Endodermal cell (in vitro differentiated cells): ENCODE results near the gene PTPRN2. TPM values are rescaled to one million over a fixed set of nuclear protein-coding genes. Genes with fewer than 3 reads are reported as not detected.

Source experiments
- DNase-seq: peaks from one replicate; pipeline ENCODE4 v3.0.0-alpha.2; 2017
- H3K27ac ChIP-seq: 2 replicates; pipeline ENCODE4 v1.5.1; 2013; ENCODE audit warnings: mild to moderate bottlenecking, low read depth, low read length, moderate library complexity
- H3K27me3 ChIP-seq: 2 replicates; pipeline ENCODE4 v1.6.1; 2013; ENCODE audit warnings: mild to moderate bottlenecking, low read length, moderate library complexity; ENCODE audit not compliant: insufficient read depth, control insufficient read depth, poor library complexity, severe bottlenecking
- H3K36me3 ChIP-seq: 2 replicates; pipeline ENCODE4 v1.7.0; 2013; ENCODE audit warnings: mild to moderate bottlenecking, low read length, moderate library complexity; ENCODE audit not compliant: control insufficient read depth, insufficient read depth
- H3K4me1 ChIP-seq: one replicate; pipeline ENCODE4 v1.7.0; 2013; ENCODE audit warnings: low read length; ENCODE audit not compliant: control insufficient read depth, insufficient read depth
- H3K4me3 ChIP-seq: 2 replicates; pipeline ENCODE4 v1.5.1; 2013; ENCODE audit warnings: mild to moderate bottlenecking, low read length, moderate library complexity
- H3K9ac ChIP-seq: 2 replicates; pipeline ENCODE4 v1.6.1; 2013; ENCODE audit warnings: mild to moderate bottlenecking, low read length, moderate library complexity; ENCODE audit not compliant: poor library complexity, severe bottlenecking; ENCODE audit errors: extremely low read depth
- H3K9me3 ChIP-seq: 2 replicates; pipeline ENCODE4 v1.6.1; 2013; ENCODE audit warnings: mild to moderate bottlenecking, low read length, moderate library complexity; ENCODE audit not compliant: control insufficient read depth
- H3K27ac Mint-ChIP-seq: 2 replicates; pipeline ENCODE4 v1.8.0; 2020; ENCODE audit warnings: mixed read lengths
- H3K27me3 Mint-ChIP-seq: 2 replicates; pipeline ENCODE4 v1.8.0; 2021; ENCODE audit warnings: mild to moderate bottlenecking, mixed read lengths; ENCODE audit not compliant: insufficient read depth
- H3K36me3 Mint-ChIP-seq: 2 replicates; pipeline ENCODE4 v1.8.0; 2020; ENCODE audit warnings: low read depth, mixed read lengths
- H3K4me1 Mint-ChIP-seq: 2 replicates; pipeline ENCODE4 v1.8.0; 2020; ENCODE audit warnings: mixed read lengths
- H3K4me3 Mint-ChIP-seq: 2 replicates; pipeline ENCODE4 v1.8.0; 2020; ENCODE audit warnings: mild to moderate bottlenecking, moderate library complexity, mixed read lengths
- H3K9me3 Mint-ChIP-seq: 2 replicates; pipeline ENCODE4 v1.8.0; 2020; ENCODE audit warnings: mild to moderate bottlenecking, mixed read lengths
- WGBS, 2 experiments: methylation state at CpG; one replicate each; pipeline versions ENCODE4 v1.1.5 to v1.1.7; 2013; ENCODE audit warnings: missing lambda C conversion rate in 2 of 2, mixed read lengths in 1 of 2; ENCODE audit not compliant: insufficient coverage in 1 of 2, insufficient read length in 1 of 2; 5-methylcytosine and 5-hydroxymethylcytosine counted together
- total RNA-seq, 2 donors: library from RNA; stranded (reverse); fragmentation: NEBNext Ultra II Directional in 1 of 2; extraction: Animal tissue kit (Norgen Biotek cat#: 25700) in 1 of 2; gene quantifications; 2 replicates in 1 of 2; 3 replicates in 1 of 2; pipeline ENCODE4 v1.2.1, GENCODE V29; 2021
- TF ChIP-seq, protein P1 (sequence below): fragments of 200-600 bp; sonication (generic); conservative IDR thresholded peaks from 2 replicates; pipeline ENCODE4 v1.5.0; 2021; ENCODE audit warnings: antibody characterized with exemption, mild to moderate bottlenecking

Gene PTPRN2
- total RNA-seq, 2 donors from 2014 or later, result 0.69 to 1.2 TPM

DNA sequence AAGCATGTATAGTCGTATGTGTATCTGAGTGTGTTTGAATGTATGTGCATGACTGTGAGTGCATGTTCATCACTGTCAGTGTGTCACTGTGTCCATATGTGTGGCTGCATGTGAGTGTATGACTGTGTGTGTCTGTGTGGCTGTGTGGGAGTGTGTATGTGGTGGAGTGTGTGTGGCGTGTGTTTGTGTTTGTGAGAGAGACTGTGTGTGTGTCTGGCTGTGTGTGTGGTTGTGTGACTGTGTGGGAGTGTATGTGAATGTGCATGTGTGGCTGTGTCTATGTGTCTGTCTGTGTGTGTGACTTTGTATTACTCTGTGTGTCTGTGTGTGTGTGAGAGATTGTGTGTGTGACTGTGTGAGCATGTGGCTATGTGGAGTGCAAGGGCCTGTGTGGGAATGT lies 748.4 kb downstream of the PTPRN2 start:
- Mint-ChIP-seq H3K4me1 (peaks cover 9% of the 10 kb centered on the region), H3K27ac (no peak overlapping the region), H3K36me3 (no peaks in the 10 kb centered on the region), H3K4me3 (no peak overlapping the region), H3K27me3 (no peaks in the 10 kb centered on the region), H3K9me3 (no peaks in the 10 kb centered on the region)
- H3K36me3 ChIP-seq, result no peaks in the 10 kb centered on the region
- no peaks in the 10 kb centered on the region for H3K4me1 ChIP-seq
- H3K27me3 ChIP-seq, result no peaks in the 10 kb centered on the region
- TF ChIP-seq, protein P1, sequence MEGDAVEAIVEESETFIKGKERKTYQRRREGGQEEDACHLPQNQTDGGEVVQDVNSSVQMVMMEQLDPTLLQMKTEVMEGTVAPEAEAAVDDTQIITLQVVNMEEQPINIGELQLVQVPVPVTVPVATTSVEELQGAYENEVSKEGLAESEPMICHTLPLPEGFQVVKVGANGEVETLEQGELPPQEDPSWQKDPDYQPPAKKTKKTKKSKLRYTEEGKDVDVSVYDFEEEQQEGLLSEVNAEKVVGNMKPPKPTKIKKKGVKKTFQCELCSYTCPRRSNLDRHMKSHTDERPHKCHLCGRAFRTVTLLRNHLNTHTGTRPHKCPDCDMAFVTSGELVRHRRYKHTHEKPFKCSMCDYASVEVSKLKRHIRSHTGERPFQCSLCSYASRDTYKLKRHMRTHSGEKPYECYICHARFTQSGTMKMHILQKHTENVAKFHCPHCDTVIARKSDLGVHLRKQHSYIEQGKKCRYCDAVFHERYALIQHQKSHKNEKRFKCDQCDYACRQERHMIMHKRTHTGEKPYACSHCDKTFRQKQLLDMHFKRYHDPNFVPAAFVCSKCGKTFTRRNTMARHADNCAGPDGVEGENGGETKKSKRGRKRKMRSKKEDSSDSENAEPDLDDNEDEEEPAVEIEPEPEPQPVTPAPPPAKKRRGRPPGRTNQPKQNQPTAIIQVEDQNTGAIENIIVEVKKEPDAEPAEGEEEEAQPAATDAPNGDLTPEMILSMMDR, result no peak
- peak overlapping the region; percentile 48 for H3K4me3 ChIP-seq
- H3K9ac ChIP-seq, result no peak overlapping the region
- H3K9me3 ChIP-seq, result peaks cover 71% of the 10 kb centered on the region
- no peak for DNase-seq
- H3K27ac ChIP-seq, result no peak overlapping the region
- WGBS, 2 experiments, result 85 to 88% methylated on average over 1 to 2 of the region's 2 CpGs

DNA sequence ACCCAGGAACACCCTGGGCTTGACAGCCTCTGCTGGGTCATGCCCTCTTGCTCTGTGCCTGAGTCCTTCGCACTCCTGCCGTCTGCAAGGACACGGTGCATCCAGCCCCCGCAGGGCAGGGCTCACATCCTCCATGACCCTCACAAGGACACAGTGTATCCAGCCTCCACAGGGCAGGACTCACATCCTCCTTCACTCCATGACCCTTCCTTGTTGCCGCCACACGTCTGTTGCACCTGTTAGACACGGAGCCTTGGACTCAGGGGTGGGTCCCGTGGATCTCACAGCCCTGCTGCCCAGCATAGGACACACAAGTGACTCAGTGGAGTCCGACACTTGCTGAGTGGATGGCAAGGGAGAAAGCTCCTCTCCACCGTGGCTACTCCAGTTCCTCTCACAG lies 750.1 kb downstream of the PTPRN2 start:
- H3K4me3 ChIP-seq, result no peak overlapping the region
- no peaks in the 10 kb centered on the region for H3K4me1 ChIP-seq
- H3K9me3 ChIP-seq, result peaks cover 72% of the 10 kb centered on the region
- H3K9ac ChIP-seq, result no peak overlapping the region
- TF ChIP-seq, protein P1, result no peak
- H3K4me3 Mint-ChIP-seq, result no peak overlapping the region
- H3K36me3 Mint-ChIP-seq, result no peaks in the 10 kb centered on the region
- no peaks in the 10 kb centered on the region for H3K36me3 ChIP-seq
- 75 to 97% methylated on average over 5 to 10 of the region's 10 CpGs for WGBS, 2 experiments
- H3K4me1 Mint-ChIP-seq, result peaks cover 2% of the 10 kb centered on the region
- no peak overlapping the region for H3K27ac ChIP-seq
- no peak overlapping the region for H3K27ac Mint-ChIP-seq
- H3K27me3 Mint-ChIP-seq, result no peaks in the 10 kb centered on the region
- H3K9me3 Mint-ChIP-seq, result no peaks in the 10 kb centered on the region
- DNase-seq, result no peak
- no peaks in the 10 kb centered on the region for H3K27me3 ChIP-seq

DNA sequence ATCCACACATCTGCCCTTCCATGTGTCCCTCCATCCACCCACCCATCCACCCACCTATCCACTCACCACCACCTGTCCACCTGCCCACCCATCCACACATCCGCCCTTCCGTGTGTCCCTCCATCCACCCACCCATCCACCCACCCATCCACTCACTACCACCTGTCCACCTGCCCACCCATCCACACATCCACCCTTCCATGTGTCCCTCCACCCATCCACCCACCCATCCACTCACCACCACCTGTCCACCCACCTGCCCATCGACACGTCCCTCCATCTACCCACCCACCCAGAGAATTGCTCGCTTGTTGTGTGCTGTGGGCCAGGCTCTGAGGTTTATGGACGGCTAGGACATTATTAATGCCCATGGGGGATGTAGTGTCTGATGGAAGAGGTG lies 750.6 kb downstream of the PTPRN2 start:
- DNase-seq, result no peak
- H3K36me3 Mint-ChIP-seq, result no peaks in the 10 kb centered on the region
- TF ChIP-seq, protein P1, result no peak
- H3K4me3 Mint-ChIP-seq, result no peak overlapping the region
- Histone ChIP-seq H3K4me3 (no peak overlapping the region), H3K36me3 (no peaks in the 10 kb centered on the region), H3K4me1 (no peaks in the 10 kb centered on the region), H3K9ac (no peak overlapping the region), H3K9me3 (peaks cover 74% of the 10 kb centered on the region), H3K27me3 (no peaks in the 10 kb centered on the region), H3K27ac (no peak overlapping the region)
- H3K9me3 Mint-ChIP-seq, result no peaks in the 10 kb centered on the region
- WGBS, 2 experiments, result 79% methylated on average over 6 of the region's 6 CpGs; no CpG with 5 or more reads in 1 of the 2 experiments
- H3K4me1 Mint-ChIP-seq, result peaks cover 2% of the 10 kb centered on the region
- H3K27me3 Mint-ChIP-seq, result no peaks in the 10 kb centered on the region
- H3K27ac Mint-ChIP-seq, result no peak overlapping the region
